ENCODE data around the gene LGALS3BP. TPM values are rescaled to one million over a fixed set of nuclear protein-coding genes. Genes with fewer than 3 reads are reported as not detected.
"Not testable (repeated sequence)": the region's sequence is repeated elsewhere in the genome, so short reads cannot be mapped to it uniquely, and the experiment has no call there.

LGALS3BP gene
- total RNA-seq, 1 donor from 2014 or later, result 338 TPM

- DNase-seq (ENCODE audit: low read depth), result no peak
- H3K4me3 ChIP-seq (ENCODE audit: low read depth, low read length), result no peak overlapping the region
- no peak for TF ChIP-seq CTCF (conservative IDR thresholded peaks at IDR 0.05; ENCODE audit: low read depth, low read length)
Observed at GRCh38 chr17:78950870-78951269, 28.9 kb downstream of the LGALS3BP start.

- TF ChIP-seq CTCF (conservative IDR thresholded peaks at IDR 0.05; ENCODE audit: low read depth, low read length), result no peak
- no peak for DNase-seq (ENCODE audit: low read depth)
- H3K4me3 ChIP-seq (ENCODE audit: low read depth, low read length), result no peak overlapping the region
Observed at GRCh38 chr17:78947235-78948149, 32.2 kb downstream of the LGALS3BP start.

GRCh38 chr17:78946631-78947030 is 33.1 kb downstream of the LGALS3BP start:
- DNase-seq (ENCODE audit: low read depth), result no peak

GRCh38 chr17:78946131-78946530 is 33.6 kb downstream of the LGALS3BP start:
- H3K4me3 ChIP-seq (ENCODE audit: low read depth, low read length), result no peak overlapping the region
- DNase-seq (ENCODE audit: low read depth), result no peak
- no peak for TF ChIP-seq CTCF (conservative IDR thresholded peaks at IDR 0.05; ENCODE audit: low read depth, low read length)

More at GRCh38 chr17:78946631-78947030, 33.1 kb downstream of the LGALS3BP start:
- H3K4me3 ChIP-seq (ENCODE audit: low read depth, low read length), result no peak overlapping the region
- TF ChIP-seq CTCF (conservative IDR thresholded peaks at IDR 0.05; ENCODE audit: low read depth, low read length), result no peak

- not testable (repeated sequence) for DNase-seq (ENCODE audit: low read depth); H3K4me3 ChIP-seq (ENCODE audit: low read depth, low read length)
Observed at GRCh38 chr17:78945455-78945854, 34.3 kb downstream of the LGALS3BP start.

GRCh38 chr17:78944956-78945355 is 34.8 kb downstream of the LGALS3BP start:
- H3K4me3 ChIP-seq (ENCODE audit: low read depth, low read length), result no peak overlapping the region
- TF ChIP-seq CTCF (conservative IDR thresholded peaks at IDR 0.05; ENCODE audit: low read depth, low read length), result no peak
- no peak for DNase-seq (ENCODE audit: low read depth)

- TF ChIP-seq CTCF (conservative IDR thresholded peaks at IDR 0.05; ENCODE audit: low read depth, low read length), result no peak
- H3K4me3 ChIP-seq (ENCODE audit: low read depth, low read length), result no peak overlapping the region
- DNase-seq (ENCODE audit: low read depth), result no peak
Observed at GRCh38 chr17:78944026-78944425, 35.7 kb downstream of the LGALS3BP start.
